Transverse colon (tissue), 4 donors: ENCODE results near the gene TAF6L.

Experiments
- POLR2AphosphoS5 ChIP-seq, 3 donors: sonication (generic); formaldehyde crosslinking; IDR thresholded peaks; one replicate each; pipeline ENCODE4 v1.6.1; 2016; ENCODE audit warnings: antibody characterized with exemption in 3 of 3
- TF ChIP-seq, protein P1 (sequence below), 5 experiments: fragments of 200-600 bp in 3 of 5; fragments of 450-650 bp in 2 of 5; sonication (generic) in 3 of 5; IDR thresholded peaks; 1 replicate in 2 of 5; 2 replicates in 3 of 5; pipeline ENCODE4 v1.5.1; 2016 to 2017; ENCODE audit warnings: antibody characterized with exemption in 5 of 5, inconsistent platforms in 3 of 5, mild to moderate bottlenecking in 2 of 5, moderate library complexity in 1 of 5

- TF ChIP-seq POLR2AphosphoS5 (IDR thresholded peaks at IDR 0.05): no peak
- TF ChIP-seq, protein P1, sequence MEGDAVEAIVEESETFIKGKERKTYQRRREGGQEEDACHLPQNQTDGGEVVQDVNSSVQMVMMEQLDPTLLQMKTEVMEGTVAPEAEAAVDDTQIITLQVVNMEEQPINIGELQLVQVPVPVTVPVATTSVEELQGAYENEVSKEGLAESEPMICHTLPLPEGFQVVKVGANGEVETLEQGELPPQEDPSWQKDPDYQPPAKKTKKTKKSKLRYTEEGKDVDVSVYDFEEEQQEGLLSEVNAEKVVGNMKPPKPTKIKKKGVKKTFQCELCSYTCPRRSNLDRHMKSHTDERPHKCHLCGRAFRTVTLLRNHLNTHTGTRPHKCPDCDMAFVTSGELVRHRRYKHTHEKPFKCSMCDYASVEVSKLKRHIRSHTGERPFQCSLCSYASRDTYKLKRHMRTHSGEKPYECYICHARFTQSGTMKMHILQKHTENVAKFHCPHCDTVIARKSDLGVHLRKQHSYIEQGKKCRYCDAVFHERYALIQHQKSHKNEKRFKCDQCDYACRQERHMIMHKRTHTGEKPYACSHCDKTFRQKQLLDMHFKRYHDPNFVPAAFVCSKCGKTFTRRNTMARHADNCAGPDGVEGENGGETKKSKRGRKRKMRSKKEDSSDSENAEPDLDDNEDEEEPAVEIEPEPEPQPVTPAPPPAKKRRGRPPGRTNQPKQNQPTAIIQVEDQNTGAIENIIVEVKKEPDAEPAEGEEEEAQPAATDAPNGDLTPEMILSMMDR (IDR thresholded peaks at IDR 0.05): no peak
Observed at GRCh38 chr11:62747475-62748160, 23.6 kb upstream of the TAF6L start.
